Mononuclear cell (primary cell): ENCODE data around the gene HTR4. TPM values are rescaled to one million over a fixed set of nuclear protein-coding genes. Genes with fewer than 3 reads are reported as not detected.

Experiments used
- H3K27me3 ChIP-seq: 2 replicates; pipeline ENCODE4 v1.6.0; 2011; ENCODE audit warnings: low read length, control low read depth; ENCODE audit not compliant: insufficient read depth
- H3K4me1 ChIP-seq: 2 replicates; pipeline ENCODE4 v1.5.1; 2011; ENCODE audit warnings: mild to moderate bottlenecking, low read length, control low read depth; ENCODE audit not compliant: insufficient read depth
- H3K4me3 ChIP-seq: 2 replicates; pipeline ENCODE4 v1.5.1; 2011; ENCODE audit warnings: mild to moderate bottlenecking, low read length, moderate library complexity
- H3K9me3 ChIP-seq: 2 replicates; pipeline ENCODE4 v1.5.1; 2011; ENCODE audit warnings: low read depth, mild to moderate bottlenecking, control low read depth, low read length
- total RNA-seq: library from RNA; depleted of rRNA; stranded (reverse); fragments of >200 nt; gene quantifications from one replicate; pipeline ENCODE4 v1.2.3, GENCODE V29; 2012

The HTR4 gene, protein sequence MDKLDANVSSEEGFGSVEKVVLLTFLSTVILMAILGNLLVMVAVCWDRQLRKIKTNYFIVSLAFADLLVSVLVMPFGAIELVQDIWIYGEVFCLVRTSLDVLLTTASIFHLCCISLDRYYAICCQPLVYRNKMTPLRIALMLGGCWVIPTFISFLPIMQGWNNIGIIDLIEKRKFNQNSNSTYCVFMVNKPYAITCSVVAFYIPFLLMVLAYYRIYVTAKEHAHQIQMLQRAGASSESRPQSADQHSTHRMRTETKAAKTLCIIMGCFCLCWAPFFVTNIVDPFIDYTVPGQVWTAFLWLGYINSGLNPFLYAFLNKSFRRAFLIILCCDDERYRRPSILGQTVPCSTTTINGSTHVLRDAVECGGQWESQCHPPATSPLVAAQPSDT
- total RNA-seq: not detected

DNA sequence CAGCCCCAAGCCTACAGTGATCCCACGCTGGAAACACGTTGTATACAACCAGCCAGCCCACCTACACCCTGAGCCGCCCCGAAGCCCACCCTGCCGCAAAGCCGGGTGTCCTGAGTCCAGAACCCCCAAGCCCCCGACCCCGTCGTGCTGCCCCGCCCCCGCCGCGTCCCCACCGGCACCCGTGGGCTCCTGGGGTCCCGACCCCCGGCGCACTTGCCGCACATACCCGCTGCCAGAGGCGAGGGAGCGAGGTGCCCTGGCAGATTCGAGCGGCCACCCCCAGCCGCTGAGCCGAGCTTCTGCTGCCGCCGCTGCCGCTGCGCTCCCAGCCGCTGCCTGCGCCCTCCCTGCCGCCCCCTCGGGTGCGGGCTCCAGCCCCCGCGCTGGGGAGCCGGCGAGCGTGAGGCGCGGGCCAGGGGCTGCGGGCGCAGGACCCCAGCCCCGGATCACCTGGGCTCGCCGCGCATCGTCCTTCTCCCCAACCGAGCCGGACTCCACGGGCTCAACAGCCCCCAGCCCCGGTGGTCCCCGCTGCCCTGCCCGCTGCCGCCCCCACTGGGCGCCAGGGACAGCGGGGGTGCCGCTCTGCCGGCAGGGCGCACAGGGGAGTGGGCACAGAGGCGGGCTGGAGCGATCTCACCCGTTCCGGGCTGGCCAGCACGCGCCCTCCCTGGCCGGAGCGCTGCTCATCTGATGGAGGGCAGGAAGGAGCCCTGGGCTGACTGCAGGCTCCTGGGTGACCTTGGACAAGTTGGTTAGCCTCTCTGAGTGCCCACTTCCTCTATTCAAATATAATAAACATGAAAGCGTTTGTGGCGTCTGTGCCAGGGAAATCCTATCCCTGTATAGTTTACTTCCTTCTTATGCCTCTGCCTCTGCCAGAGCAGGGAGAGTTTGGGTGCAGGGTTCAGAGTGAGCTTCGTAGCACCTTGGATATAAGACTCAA is at the start of gene HTR4:
TSS of gene HTR4 (minus strand) at position 692 of the 946 bp plus-strand sequence. CDS start 17,513 bp downstream, outside the sequence.
- Histone ChIP-seq H3K4me1 (no peaks in the 10 kb centered on the region), H3K27me3 (peaks cover 54% of the 10 kb centered on the region), H3K4me3 (no peak within 1 kb of the TSS), H3K9me3 (no peaks in the 10 kb centered on the region)

DNA sequence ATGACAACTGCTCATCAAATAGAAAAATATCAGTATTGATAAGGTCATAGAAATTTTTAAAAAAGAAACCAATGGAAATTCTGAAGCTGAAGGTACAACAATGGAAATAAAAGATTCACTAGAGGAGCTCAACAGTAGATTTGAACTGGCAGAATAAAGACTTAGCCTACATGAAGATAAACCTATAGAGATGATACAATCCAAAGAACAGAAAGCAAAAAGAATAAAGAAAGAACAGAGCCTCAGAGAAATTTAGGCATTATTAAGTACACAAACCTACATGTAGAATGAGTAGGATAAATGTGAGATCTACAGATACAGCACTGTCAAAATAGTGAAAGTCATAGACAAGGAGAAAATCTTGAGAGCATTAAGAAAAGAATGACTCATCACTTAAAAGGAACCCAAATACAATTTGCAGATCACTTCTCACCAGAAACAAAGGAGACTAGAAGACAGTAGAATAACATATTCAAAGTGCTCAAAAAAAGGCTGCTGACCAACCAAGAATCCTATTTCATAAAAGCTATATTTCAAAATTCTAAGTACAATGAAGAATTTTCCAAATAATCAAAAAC is 47.8 kb upstream of the HTR4 start:
- H3K4me3 ChIP-seq: no peak overlapping the region

DNA sequence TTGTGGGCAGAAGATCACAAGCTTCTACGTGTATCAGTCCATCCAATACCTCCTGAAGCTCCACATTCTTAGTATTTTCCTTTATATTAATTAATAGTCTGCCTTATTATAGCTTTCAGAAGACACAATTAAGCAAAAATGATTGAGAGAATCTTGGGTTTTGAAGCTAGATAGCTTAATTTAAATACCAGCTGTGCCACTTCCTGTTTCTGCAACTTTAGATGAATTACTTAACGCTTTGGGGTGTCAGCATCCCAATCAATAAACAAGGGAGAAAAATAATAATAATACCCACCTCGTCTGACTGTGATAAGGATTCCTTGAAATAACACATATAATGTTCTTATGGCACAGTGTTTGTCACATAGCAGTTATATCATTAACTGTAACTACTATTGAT is 44.7 kb upstream of the HTR4 start:
- H3K27me3 ChIP-seq: peaks cover 8% of the 10 kb centered on the region
- no peak overlapping the region for H3K4me3 ChIP-seq
- no peaks in the 10 kb centered on the region for H3K9me3 ChIP-seq
- no peaks in the 10 kb centered on the region for H3K4me1 ChIP-seq

More for the DNA sequence above, 47.8 kb upstream of the HTR4 start:
- peaks cover 8% of the 10 kb centered on the region for H3K27me3 ChIP-seq
- no peaks in the 10 kb centered on the region for H3K9me3 ChIP-seq
- H3K4me1 ChIP-seq: no peaks in the 10 kb centered on the region

DNA sequence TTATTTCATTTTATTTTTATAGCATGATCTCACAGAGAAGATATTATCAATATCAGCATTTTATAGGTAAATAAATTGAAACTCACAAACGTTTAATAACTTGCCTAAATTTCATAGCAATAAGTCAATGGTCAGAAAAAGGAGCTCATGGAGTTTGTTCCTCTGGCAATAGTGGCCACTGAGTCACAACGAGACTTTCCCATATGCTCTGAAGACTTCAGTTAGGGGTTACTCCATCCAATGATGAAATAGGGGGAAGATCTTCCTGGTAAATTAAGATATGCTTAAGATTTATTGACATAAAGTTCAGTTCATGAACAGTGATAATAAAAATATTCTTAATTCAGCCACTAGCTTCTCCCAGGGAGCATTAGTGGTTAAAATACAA is 43.5 kb upstream of the HTR4 start:
- H3K27me3 ChIP-seq: peaks cover 8% of the 10 kb centered on the region
- no peaks in the 10 kb centered on the region for H3K4me1 ChIP-seq
- H3K4me3 ChIP-seq: no peak overlapping the region
- H3K9me3 ChIP-seq: no peaks in the 10 kb centered on the region

DNA sequence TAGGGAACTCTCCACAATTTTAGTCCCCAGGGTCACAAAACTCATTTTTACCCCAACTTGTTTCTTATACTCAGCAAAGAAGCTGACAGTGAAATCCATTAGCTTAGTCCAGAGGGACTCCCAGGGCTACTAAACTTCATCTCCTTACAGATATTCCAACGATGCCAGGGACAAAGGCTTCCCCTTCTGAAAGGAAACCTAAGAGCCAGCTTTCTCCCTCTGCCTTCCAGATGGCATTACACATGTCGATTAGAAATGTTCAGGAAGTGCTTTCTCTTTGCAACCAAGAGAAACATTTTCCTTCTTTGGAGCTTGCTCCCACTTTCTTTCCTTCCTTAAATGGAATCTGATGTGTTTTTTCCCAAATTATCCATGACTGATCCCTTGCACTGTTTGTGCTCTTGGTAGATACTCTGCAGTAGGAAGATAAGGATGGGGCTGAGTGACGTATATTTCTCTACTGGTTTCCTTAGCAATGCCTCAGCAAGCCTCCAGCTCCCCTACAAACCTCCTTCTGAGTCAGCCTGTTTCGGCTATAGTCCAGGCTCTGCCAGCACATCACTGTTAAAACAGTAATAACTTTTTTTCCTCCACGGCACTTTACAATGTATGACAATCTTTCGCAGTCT is 43.0 kb upstream of the HTR4 start:
- no peaks in the 10 kb centered on the region for H3K9me3 ChIP-seq
- H3K27me3 ChIP-seq: peaks cover 5% of the 10 kb centered on the region
- H3K4me1 ChIP-seq: no peaks in the 10 kb centered on the region
- H3K4me3 ChIP-seq: no peak overlapping the region

DNA sequence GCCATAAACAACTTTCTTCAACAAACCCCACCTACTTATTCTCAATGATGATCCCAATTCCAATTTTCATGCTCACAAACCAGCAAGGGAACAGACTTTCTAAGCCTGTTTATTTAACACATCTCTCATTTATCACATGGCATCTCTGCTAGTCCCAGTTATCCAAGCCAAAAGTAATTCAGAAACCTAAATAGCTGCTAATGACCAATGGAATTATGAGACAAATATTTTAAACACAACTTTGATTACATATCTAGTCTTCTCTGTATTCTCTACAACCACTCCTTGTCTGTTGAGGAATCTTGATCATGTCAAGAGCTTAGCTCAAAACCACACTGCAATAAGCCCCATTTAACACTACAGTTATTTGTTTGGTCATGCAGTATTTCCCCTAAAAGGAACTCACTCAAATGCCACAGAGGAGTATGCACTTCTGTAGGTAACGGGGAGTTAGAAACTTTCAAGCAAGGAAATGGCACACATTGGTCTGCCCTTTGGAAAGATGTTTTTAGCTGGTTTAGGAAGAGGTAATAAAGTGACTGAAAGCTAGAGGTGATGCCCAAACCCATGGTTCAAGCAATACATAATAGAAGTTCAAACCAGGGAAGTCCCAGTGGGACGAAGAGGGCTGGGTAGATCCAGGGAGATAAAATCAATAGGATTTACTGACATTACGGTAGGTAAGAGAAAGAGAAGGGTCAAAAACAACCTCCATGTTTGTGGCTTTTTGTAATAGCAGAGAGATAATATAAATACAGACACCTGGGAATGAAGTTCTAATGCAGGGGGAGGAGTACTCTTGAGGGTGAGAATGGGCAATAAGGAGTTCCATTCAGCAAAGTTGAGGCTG is 42.1 kb upstream of the HTR4 start:
- Histone ChIP-seq H3K4me3 (no peak overlapping the region), H3K4me1 (no peaks in the 10 kb centered on the region), H3K27me3 (peaks cover 1% of the 10 kb centered on the region), H3K9me3 (peaks cover 3% of the 10 kb centered on the region)

DNA sequence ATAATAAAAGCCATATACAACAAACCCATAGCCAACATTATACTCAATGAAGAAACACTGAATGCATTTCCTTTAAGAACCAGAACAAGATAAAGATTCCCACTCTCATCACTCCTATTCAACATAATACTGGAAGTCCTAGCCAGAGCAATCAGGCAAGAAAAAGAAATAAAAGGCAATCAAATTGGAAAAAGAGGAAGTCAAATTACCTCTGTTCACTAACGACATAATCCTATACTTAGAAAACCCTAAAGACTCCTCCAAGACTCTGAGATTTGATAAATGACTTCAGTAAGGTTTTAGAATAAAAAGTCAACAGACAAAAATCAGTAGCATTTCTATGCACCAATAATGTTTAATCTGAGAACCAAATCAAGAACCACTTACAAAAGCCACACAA is 36.6 kb upstream of the HTR4 start:
- Histone ChIP-seq H3K9me3 (peaks cover 30% of the 10 kb centered on the region), H3K4me1 (no peaks in the 10 kb centered on the region), H3K4me3 (no peak overlapping the region), H3K27me3 (peaks cover 7% of the 10 kb centered on the region)

DNA sequence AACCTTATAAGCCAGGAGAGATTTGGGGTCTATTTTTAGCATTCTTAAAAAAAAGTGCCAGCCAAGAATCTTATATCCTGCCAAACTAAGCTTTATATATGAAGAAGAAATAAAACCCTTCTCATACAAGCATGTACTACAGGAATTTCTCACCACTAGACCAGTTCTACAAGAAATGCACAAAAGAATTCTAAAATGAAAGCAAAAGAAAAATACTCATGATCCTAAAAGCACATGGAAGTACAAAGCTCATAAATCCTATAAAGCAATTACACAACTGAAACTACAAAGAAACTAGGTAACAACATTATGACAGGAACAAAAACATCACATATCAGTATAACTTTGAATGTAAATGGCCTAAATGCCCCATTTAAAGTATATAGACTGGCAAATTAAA is 34.5 kb upstream of the HTR4 start:
- Histone ChIP-seq H3K4me1 (no peaks in the 10 kb centered on the region), H3K4me3 (no peak overlapping the region), H3K9me3 (peaks cover 30% of the 10 kb centered on the region), H3K27me3 (peaks cover 7% of the 10 kb centered on the region)

DNA sequence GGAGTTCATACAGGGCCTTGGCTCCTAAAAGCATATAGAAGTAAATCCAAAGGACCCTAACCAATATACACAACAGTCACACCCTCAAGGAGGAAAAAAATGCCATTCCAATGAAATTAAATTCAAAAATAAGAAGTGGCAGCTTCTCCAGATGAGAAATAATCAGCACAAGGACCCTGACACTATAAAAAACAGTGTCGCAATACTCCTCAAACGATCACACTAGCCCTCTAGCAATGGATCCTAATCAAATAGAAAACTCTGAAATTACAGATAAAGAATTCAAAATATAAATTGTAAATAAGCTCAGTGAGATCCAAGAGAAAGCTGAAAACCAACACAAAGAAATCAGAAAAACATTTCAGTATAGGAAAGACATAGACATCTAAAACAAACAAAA is 33.5 kb upstream of the HTR4 start:
- Histone ChIP-seq H3K4me1 (no peaks in the 10 kb centered on the region), H3K27me3 (peaks cover 7% of the 10 kb centered on the region), H3K4me3 (no peak overlapping the region), H3K9me3 (peaks cover 30% of the 10 kb centered on the region)

DNA sequence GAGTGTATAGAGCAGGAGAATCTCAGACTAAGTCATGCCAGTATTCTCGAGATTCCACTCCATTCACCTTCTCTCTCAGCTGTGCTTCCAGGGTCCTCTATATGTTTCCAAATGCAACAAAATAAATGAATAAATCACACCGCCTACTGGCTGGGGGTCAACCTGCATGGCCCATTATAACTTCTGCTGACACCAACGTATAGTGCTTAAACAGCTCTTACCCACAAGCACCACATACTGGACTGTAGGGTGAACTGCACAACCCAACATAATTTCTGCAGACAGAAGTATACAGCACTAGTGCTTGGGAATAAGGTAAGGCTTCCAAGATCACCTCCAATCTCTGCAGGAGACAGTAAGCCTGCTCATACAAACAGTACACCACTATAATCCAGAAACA is 33.1 kb upstream of the HTR4 start:
- Histone ChIP-seq H3K9me3 (peaks cover 30% of the 10 kb centered on the region), H3K4me3 (no peak overlapping the region), H3K27me3 (peaks cover 7% of the 10 kb centered on the region)

DNA sequence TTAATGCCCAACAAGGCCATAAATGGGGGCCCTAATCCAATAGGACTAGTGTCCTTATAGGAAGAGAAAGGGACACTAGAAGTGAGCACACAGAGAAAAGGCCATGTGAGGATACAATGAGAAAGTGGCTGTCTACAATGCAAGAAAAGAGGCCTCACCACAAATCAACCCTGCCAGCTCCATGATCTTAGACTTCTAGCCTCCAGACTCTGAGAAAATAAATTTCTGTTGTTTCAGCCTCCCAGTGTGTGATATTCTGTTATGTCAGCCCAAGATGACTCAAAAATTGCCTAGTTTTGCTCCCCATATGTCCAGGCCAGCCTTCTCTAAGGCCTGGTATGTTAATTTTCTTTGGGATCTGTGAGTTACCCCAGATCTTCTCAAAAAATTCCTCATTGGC is 32.3 kb upstream of the HTR4 start:
- H3K27me3 ChIP-seq: peaks cover 7% of the 10 kb centered on the region
- peaks cover 30% of the 10 kb centered on the region for H3K9me3 ChIP-seq
- no peaks in the 10 kb centered on the region for H3K4me1 ChIP-seq
- no peak overlapping the region for H3K4me3 ChIP-seq

More for the DNA sequence above, 33.1 kb upstream of the HTR4 start:
- no peaks in the 10 kb centered on the region for H3K4me1 ChIP-seq

DNA sequence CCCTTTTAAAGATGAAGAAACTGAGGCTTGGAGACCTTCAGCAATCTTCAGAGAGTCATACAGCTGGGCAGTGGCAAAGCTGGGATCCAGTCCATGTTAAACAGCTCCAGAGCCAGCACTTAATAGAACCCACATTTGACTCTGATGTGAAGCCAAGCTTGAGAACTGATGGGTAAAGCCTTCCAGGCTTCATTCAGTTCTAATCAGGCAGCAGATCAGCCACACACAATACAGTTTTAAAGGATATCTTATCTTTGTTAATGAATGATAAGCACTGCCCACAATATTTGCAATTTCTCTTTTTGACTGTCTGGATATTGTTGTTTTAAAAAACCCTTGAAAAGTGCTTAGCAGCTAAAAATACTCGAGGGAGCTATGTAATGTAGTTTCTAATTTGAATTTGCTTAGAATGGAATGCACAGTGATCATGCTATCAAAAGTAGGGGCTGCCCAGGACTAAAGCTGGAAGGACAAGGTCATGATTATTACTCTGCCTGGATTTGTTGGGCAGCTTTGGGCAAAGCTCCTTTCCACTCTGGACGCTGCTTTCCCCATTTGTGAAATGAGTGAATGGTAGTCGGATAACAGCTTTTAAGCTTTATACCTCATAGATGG is 31.3 kb upstream of the HTR4 start:
- Histone ChIP-seq H3K9me3 (peaks cover 20% of the 10 kb centered on the region), H3K4me1 (no peaks in the 10 kb centered on the region), H3K27me3 (peaks cover 7% of the 10 kb centered on the region), H3K4me3 (no peak overlapping the region)

DNA sequence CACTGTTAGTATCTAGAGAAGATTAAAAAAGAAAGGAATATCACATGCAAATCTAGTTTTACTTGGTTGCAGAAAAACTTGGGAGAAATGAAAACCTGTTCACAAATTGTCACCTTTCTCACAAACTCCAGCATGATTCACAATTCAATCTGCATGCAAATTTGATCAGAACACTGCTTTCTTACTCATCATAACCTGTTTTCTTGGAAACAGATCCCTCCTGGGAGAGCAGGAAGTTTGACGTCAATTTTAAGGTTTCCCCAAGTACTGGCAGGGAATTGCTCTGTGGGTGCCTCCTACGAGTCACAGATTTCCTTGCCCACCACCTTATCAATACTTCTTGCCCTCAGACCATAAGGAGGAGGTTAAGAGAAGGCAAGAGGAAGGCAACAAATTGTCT is 30.2 kb upstream of the HTR4 start:
- H3K4me1 ChIP-seq: no peaks in the 10 kb centered on the region
- H3K4me3 ChIP-seq: no peak overlapping the region
- H3K27me3 ChIP-seq: peaks cover 3% of the 10 kb centered on the region
- H3K9me3 ChIP-seq: peaks cover 13% of the 10 kb centered on the region

DNA sequence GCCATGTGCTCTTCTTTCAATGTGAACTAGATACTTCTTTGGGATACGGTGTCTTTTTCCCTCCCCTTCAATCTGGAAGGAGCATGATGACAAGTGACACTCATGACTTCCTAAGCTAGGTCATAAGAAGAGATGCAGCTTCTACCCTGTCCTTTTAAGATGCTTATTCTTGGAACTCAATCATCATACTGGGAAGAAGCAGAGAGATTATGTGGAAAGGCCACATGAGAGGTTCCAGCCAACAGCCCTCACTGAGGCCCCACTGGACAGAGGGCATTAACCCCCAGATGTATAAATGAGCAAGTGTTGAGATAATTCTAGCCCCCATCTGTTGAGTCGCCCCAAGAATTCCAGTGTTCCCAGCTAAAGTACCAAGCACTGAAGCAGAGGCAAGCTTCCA is 29.3 kb upstream of the HTR4 start:
- H3K4me3 ChIP-seq: no peak overlapping the region
- peaks cover 4% of the 10 kb centered on the region for H3K9me3 ChIP-seq
- H3K27me3 ChIP-seq: no peaks in the 10 kb centered on the region
- no peaks in the 10 kb centered on the region for H3K4me1 ChIP-seq
